ENCODE measurements around the gene RPS10.
A peak's percentile ranks its signal among the peaks of the same experiment; 100 is the strongest.

Gene RPS10

GRCh38 chr6:34425498-34426410, at the start of gene RPS10:
Gene RPS10 (minus strand): TSS chr6:34426069. CDS start chr6:34425221, 848 bp downstream.
- peak within 1 kb of the TSS; percentile 74 to 84 for H3K4me3 ChIP-seq (ENCODE audit: low read depth in 1 of 2, low read length in 2 of 2)
- H3K79me2 ChIP-seq (ENCODE audit: insufficient read depth, low read length): peaks cover 47% of the 10 kb centered on the region
- ATAC-seq (ENCODE audit: insufficient read depth, low read depth) (peak; percentile 93), DNase-seq (peak; percentile 91)
- H3K4me1 ChIP-seq (ENCODE audit: insufficient read depth, low read length): peaks cover 47% of the 10 kb centered on the region
- peaks cover 48% of the 10 kb centered on the region for H3K36me3 ChIP-seq (ENCODE audit: insufficient read depth, low read length)
- H3K4me2 ChIP-seq (ENCODE audit: insufficient read depth, low read length): peak within 1 kb of the TSS; percentile 83
- no peaks in the 10 kb centered on the region for H3K27me3 ChIP-seq (ENCODE audit: insufficient read depth, low read length, poor library complexity)
- H4K20me1 ChIP-seq (ENCODE audit: insufficient read depth, low read length): peaks cover 41% of the 10 kb centered on the region
- TF ChIP-seq CTCF (IDR thresholded peaks at IDR 0.05; ENCODE audit: borderline replicate concordance, extremely low read depth, low read length, poor library complexity, severe bottlenecking): no peak
- TF ChIP-seq EZH2 (IDR thresholded peaks at IDR 0.05; ENCODE audit: borderline replicate concordance, low read depth, low read length, severe bottlenecking): no peak
- H3K27ac ChIP-seq (ENCODE audit: low read length): peak within 1 kb of the TSS; percentile 86
- H3K9me3 ChIP-seq (ENCODE audit: insufficient read depth, low read length, severe bottlenecking): no peaks in the 10 kb centered on the region
- H2AFZ ChIP-seq (ENCODE audit: low read depth, low read length): peak within 1 kb of the TSS; percentile 92
- H3K9ac ChIP-seq (ENCODE audit: low read depth, low read length): peak within 1 kb of the TSS; percentile 72

GRCh38 chr6:34475238-34475682, 49.4 kb upstream of the RPS10 start:
- no peaks in the 10 kb centered on the region for H3K79me2 ChIP-seq (ENCODE audit: insufficient read depth, low read length)
- DNase-seq (no peak), ATAC-seq (ENCODE audit: insufficient read depth, low read depth) (no peak)
- H3K4me2 ChIP-seq (ENCODE audit: insufficient read depth, low read length): no peak overlapping the region
- no peaks in the 10 kb centered on the region for H3K36me3 ChIP-seq (ENCODE audit: insufficient read depth, low read length)
- TF ChIP-seq CTCF (IDR thresholded peaks at IDR 0.05; ENCODE audit: borderline replicate concordance, extremely low read depth, low read length, poor library complexity, severe bottlenecking) (no peak), EZH2 (IDR thresholded peaks at IDR 0.05; ENCODE audit: borderline replicate concordance, low read depth, low read length, severe bottlenecking) (no peak)
- H3K27ac ChIP-seq (ENCODE audit: low read length): no peak overlapping the region
- H4K20me1 ChIP-seq (ENCODE audit: insufficient read depth, low read length): no peaks in the 10 kb centered on the region
- no peaks in the 10 kb centered on the region for H3K9me3 ChIP-seq (ENCODE audit: insufficient read depth, low read length, severe bottlenecking)
- no peak overlapping the region for H3K9ac ChIP-seq (ENCODE audit: low read depth, low read length)
- no peaks in the 10 kb centered on the region for H3K4me1 ChIP-seq (ENCODE audit: insufficient read depth, low read length)
- no peaks in the 10 kb centered on the region for H3K27me3 ChIP-seq (ENCODE audit: insufficient read depth, low read length, poor library complexity)
- H2AFZ ChIP-seq (ENCODE audit: low read depth, low read length): no peak overlapping the region
- no peak overlapping the region for H3K4me3 ChIP-seq (ENCODE audit: low read depth in 1 of 2, low read length in 2 of 2)

- TF ChIP-seq CTCF (IDR thresholded peaks at IDR 0.05; ENCODE audit: borderline replicate concordance, extremely low read depth, low read length, poor library complexity, severe bottlenecking): no peak
- TF ChIP-seq EZH2 (IDR thresholded peaks at IDR 0.05; ENCODE audit: borderline replicate concordance, low read depth, low read length, severe bottlenecking): no peak
- ATAC-seq (ENCODE audit: insufficient read depth, low read depth) (no peak), DNase-seq (no peak)
- Histone ChIP-seq H3K27ac (ENCODE audit: low read length) (no peak overlapping the region), H3K9ac (ENCODE audit: low read depth, low read length) (no peak overlapping the region), H2AFZ (ENCODE audit: low read depth, low read length) (no peak overlapping the region), H3K36me3 (ENCODE audit: insufficient read depth, low read length) (no peaks in the 10 kb centered on the region), H3K4me3 (ENCODE audit: low read depth in 1 of 2, low read length in 2 of 2) (no peak overlapping the region), H3K27me3 (ENCODE audit: insufficient read depth, low read length, poor library complexity) (no peaks in the 10 kb centered on the region), H4K20me1 (ENCODE audit: insufficient read depth, low read length) (no peaks in the 10 kb centered on the region), H3K4me1 (ENCODE audit: insufficient read depth, low read length) (no peaks in the 10 kb centered on the region), H3K9me3 (ENCODE audit: insufficient read depth, low read length, severe bottlenecking) (no peaks in the 10 kb centered on the region), H3K4me2 (ENCODE audit: insufficient read depth, low read length) (no peak overlapping the region), H3K79me2 (ENCODE audit: insufficient read depth, low read length) (no peaks in the 10 kb centered on the region)
These were observed 48.9 kb upstream of the RPS10 start for GRCh38 chr6:34474754-34475153.
